Sigmoid colon (tissue), 4 donors: Measurements from ENCODE around the gene FNDC1.
"Not testable (repeated sequence)": the region's sequence is repeated elsewhere in the genome, so short reads cannot be mapped to it uniquely, and the experiment has no call there.

ENCODE experiments used
- EP300 ChIP-seq, 4 donors: sonication (generic); formaldehyde crosslinking; IDR thresholded peaks; one replicate each; pipeline ENCODE4 v1.6.1; 2017; ENCODE audit warnings: antibody characterized with exemption in 4 of 4
- POLR2A ChIP-seq, 2 donors: fragments of 450-650 bp; IDR thresholded peaks; one replicate each; pipeline ENCODE4 v1.6.1; 2016; ENCODE audit warnings: antibody characterized with exemption in 2 of 2, mild to moderate bottlenecking in 2 of 2, moderate library complexity in 2 of 2
- POLR2AphosphoS5 ChIP-seq, 4 donors: sonication (generic); formaldehyde crosslinking; IDR thresholded peaks; one replicate each; pipeline ENCODE4 v1.6.1; 2017; ENCODE audit warnings: antibody characterized with exemption in 4 of 4
- TF ChIP-seq, protein P1 (sequence below), 4 experiments: fragments of 450-650 bp in 3 of 4; fragments of 200-600 bp in 1 of 4; IDR thresholded peaks; one replicate each; pipeline ENCODE4 v1.5.1; 2016 to 2019; ENCODE audit warnings: antibody characterized with exemption in 4 of 4, mild to moderate bottlenecking in 3 of 4, moderate library complexity in 2 of 4

DNA sequence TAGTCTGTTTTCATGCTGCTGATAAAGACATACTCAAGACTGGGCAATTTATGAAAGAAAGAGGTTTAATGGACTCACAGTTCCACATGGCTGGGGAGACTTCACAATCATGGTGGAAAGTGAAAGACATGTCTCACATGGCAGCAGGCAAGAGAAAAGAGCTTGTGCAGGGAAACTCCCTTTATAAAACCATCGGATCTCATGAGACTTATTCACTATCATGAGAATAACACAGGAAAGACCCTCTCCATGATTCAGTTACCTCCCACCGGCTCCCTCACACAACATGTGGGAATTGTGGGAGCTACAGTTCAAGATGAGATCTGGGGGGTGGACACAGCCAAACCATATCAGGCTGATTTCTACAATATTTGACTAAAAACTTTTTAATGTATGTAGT, 45.4 kb upstream of the FNDC1 start:
- TF ChIP-seq, protein P1, sequence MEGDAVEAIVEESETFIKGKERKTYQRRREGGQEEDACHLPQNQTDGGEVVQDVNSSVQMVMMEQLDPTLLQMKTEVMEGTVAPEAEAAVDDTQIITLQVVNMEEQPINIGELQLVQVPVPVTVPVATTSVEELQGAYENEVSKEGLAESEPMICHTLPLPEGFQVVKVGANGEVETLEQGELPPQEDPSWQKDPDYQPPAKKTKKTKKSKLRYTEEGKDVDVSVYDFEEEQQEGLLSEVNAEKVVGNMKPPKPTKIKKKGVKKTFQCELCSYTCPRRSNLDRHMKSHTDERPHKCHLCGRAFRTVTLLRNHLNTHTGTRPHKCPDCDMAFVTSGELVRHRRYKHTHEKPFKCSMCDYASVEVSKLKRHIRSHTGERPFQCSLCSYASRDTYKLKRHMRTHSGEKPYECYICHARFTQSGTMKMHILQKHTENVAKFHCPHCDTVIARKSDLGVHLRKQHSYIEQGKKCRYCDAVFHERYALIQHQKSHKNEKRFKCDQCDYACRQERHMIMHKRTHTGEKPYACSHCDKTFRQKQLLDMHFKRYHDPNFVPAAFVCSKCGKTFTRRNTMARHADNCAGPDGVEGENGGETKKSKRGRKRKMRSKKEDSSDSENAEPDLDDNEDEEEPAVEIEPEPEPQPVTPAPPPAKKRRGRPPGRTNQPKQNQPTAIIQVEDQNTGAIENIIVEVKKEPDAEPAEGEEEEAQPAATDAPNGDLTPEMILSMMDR (IDR thresholded peaks at IDR 0.05) = not testable (repeated sequence)
- not testable (repeated sequence) for TF ChIP-seq POLR2A, POLR2AphosphoS5, EP300 (IDR thresholded peaks at IDR 0.05)
